HG03469 (cell line): ENCODE results near the gene EMILIN3.
A peak's percentile ranks its signal among the peaks of the same experiment; 100 is the strongest.

Experiments used
- ATAC-seq: cut with Tn5 transposase; IDR thresholded peaks from one replicate; pipeline ENCODE4 v1.9.1; 2021; ENCODE audit warnings: mild to moderate bottlenecking, moderate library complexity, moderate number of reproducible peaks; ENCODE audit not compliant: unreplicated experiment

Gene EMILIN3, protein sequence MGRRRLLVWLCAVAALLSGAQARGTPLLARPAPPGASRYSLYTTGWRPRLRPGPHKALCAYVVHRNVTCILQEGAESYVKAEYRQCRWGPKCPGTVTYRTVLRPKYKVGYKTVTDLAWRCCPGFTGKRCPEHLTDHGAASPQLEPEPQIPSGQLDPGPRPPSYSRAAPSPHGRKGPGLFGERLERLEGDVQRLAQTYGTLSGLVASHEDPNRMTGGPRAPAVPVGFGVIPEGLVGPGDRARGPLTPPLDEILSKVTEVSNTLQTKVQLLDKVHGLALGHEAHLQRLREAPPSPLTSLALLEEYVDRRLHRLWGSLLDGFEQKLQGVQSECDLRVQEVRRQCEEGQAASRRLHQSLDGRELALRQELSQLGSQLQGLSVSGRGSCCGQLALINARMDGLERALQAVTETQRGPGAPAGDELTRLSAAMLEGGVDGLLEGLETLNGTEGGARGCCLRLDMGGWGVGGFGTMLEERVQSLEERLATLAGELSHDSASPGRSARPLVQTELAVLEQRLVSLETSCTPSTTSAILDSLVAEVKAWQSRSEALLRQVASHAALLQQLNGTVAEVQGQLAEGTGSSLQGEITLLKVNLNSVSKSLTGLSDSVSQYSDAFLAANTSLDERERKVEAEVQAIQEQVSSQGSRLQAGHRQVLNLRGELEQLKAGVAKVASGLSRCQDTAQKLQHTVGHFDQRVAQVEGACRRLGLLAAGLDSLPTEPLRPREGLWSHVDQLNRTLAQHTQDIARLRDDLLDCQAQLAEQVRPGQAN

DNA sequence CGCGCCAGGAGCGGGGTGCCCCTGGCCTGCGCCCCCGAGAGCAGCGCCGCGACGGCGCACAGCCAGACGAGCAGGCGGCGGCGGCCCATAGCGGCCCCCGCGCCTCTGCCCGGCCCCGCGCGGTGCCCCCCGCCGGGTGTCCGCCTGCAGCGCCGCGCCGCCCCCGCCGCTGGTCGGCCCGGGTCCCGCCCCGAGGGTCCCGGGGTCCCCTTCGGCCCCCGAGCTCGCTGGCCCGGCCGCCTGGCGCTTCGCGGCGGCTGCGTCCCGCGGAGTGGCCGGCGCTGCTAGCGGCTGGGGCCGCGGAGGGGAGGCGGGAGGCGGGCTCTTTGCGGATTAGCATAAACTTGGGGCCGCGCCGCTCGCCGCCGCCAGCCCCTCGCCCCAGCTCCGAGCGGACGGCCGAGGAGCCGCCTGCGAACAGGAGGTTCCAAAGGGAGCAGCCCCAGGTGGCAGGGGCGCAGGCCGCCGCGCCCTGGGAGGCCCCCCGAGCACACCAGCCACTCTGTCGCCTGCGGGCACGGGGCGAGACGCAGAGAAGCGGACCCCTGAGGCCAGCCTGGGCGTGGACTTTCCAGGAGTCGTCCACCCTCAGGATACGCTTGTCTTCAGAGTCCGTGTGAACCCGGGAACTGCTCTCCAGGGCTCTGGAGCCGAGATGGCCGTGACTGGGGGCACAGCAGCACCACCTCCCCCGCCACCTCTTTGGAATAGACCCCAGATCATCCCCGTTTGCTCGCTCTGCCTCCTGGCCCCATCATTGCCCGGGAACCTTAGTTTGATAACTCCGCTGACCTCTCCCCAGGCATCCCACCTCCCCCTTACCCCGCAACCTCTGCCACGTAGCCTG lies at the start of gene EMILIN3:
TSS of gene EMILIN3 (minus strand) at position 273 of the 847 bp plus-strand sequence. CDS start at position 89, 184 bp downstream.
- no peak for ATAC-seq

DNA sequence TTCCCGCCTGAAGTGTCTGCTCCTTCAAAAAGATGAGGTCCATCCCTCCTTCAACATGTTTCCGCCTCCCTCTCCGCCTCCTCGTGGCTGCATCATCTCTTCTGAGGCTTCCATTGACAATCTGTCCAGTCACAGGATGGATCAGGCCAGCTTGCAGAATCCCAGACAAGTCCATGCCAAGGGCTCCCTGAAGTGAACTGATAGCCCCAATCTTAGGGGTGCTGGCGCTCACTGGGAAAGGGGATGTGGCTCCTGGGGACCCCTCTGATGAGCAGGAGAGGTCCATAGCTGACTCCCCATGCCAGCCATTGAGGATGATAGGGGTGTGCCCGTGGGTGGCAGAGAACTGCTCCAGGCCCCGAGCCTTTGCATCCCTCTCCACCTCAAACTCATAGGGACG lies 48.6 kb upstream of the EMILIN3 start:
- ATAC-seq = no peak

DNA sequence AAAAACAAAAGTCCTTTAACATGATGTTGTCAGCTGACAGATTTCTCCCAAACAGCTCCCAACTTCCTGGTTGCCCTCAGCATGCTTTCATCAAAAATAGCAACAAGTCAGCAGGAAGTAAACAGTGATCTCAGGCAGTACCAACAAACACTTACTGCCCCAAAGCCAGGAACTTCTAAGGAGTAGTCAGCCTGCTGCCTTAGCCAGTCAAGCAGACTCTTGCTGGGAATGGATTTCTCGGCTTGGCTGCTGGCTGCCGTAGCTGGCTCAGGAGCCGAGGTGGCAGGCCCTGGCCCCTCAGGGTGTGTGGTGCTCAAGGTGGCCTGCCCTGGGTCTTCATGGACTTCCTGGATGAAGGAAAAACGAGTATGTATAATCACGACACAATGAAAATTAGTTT lies 46.6 kb upstream of the EMILIN3 start:
- ATAC-seq = no peak

DNA sequence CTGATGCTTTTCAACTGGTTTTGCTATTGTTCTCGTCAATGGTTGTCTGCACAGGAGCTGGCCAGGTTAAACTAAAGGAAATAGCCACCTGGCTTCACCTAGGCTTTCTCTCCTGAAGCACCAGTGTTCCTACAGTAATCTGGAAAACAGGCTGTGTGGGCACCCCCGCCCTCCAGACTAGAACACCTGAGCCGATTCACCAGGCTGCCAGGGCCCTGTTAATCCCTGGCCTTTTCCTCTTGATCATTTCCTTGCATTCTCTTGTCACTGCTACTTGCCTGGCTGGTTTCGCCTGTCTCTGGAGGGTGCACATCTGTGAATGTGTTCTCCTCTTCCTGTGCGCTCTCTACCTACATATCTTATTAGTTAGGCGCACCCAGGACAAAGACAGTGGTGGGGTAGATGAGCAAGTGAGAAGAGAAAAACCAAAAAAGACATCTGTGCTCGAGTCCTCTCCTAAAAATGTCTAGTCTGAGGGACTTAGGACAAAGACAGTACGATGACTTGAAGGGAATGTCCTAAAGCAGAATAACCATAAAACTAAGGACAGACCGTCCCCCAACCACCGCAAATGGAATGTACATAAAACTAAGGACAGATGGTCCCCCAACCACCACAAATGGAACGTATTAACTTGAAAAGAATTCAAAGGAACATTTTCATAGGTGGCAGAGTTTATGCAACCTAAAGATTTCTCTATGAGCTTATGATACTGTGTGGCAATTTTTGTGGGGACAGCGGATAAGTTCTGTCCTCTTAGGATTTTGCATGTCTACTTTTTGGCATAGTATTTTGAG lies 45.9 kb upstream of the EMILIN3 start:
- no peak for ATAC-seq

DNA sequence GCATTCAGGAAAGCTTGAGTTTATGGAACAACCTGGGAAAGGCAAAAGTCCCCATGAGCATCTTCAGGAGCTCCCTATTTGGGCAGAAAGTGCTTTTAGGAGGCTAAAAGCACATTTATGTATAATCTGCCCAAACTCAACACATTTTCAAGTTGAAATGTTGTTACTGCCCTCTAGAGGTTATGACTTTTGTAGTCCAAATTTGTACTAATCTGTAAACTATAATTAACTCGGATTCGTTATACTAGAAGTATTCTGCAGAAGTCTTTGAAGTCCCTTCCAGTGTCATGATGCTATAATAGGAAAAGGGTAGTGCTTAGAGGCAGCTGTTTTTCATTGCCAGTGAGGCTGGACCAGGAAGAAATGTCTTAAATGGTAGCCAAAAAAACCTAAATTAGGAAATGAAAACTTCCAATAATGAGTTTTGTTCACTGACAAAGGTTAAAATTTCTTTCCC lies 44.8 kb upstream of the EMILIN3 start:
- no peak for ATAC-seq

DNA sequence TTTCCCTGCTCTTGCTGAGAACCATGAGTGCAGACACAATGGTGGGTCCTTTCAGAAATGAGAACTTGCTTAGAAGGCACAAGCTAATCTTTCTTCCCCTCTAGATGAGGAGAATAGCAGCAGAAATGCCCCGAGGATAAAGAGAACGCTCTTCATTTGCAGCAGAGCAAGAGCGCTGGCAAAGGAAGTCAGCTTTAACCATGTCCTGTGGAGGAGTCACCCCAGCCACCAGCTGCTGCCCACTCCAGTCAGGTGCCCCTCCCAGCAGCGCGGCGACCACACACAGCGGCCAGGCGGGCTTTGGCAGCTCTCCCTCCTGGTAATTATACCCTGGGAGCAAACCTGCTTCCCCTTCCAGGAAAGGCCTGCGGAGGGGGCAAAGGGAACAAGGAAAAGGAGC lies 42.4 kb upstream of the EMILIN3 start:
- ATAC-seq = no peak

DNA sequence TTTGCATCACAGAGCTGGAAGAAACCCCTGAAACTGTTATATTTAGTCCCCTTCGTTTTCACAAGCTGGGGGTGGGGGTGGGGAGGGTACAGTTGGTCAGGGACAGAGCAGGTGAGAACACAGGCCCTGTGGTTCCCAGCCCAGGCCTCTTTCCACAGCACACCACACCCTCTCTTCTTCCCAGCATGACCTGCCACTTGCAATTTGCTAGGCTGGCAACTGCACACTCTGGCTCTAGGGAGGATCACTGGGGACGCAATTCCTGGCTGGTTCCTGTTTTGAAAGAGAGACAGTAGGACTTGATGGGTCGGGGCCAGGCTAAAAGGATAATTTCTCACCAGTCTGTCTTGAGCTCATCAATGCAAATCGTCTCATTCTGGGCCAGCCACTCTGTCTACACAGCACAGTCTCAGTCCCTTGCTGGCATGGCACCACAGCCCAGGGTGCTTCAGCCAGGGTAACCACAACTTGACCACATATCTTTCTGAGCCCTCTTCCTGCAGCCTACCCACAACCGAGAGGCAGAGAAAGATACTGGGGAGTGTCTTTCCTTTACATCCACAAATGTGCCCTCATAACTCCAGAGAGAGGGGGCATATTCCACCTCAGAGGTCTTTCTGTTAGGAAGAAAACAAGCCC lies 41.7 kb upstream of the EMILIN3 start:
- ATAC-seq = peak; percentile 56

DNA sequence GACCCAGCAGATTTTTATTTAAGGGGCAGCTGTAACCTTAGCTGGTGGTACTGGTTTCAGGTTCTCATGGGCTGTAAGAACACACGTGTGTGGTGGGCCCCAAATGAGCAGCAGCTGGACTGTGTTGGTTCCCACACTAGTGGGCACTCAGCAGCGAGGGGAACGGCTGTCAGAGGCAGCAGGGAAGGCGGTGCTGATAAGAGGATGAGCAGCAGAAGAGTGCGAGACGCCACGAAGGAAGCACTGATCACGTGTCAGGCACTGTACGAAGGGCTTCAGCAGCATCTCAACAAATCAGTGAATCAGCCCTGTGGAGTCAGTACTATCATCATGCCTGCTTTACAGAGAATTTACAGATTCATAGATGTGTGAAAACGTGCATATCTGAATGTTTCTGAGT lies 41.0 kb upstream of the EMILIN3 start:
- ATAC-seq = no peak

DNA sequence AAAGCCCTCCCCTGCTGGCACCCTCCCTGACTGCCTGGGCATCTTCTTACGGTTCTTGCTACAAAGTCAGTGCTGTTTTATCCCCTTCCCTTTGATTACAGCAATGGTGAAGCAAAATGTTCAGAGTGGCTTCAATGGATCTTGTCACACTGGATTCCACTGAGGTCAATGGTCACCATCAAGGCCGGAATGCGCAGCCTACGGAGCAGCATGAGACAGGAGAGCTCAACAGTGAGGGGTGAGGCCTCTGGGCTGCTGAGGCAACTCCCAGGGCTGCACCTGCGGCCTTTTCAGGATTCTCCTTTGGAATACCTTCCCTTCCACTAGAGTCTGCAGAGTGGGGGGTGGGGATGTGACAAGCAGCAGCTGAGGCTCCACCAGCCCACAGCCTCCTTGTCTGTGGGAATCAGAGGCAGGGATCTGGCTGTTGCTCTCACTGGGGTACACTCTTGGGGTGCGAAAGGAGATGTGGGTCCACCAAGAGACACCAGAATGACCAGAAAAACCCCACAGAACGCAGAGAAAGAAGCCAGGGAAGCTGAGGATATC lies 40.4 kb upstream of the EMILIN3 start:
- no peak for ATAC-seq

DNA sequence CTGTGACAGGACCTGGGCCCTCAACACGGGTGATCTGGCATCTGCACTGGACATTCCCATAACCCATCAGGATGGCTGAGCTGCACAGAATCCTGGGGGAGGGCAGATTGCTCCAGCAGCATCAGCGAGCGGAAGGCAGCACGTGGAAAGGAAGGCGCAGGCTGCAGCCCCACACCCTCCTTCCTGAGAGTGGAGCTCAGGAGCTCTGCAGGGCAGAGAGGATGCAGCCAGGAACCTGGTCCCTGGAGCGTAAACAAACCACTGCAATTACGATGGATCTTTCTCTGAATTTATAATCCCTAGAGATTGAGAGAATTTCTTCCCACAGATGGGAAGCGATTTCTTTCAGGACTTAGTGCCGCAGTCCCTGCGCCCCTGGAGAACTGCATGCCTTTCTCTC lies 39.7 kb upstream of the EMILIN3 start:
- no peak for ATAC-seq

DNA sequence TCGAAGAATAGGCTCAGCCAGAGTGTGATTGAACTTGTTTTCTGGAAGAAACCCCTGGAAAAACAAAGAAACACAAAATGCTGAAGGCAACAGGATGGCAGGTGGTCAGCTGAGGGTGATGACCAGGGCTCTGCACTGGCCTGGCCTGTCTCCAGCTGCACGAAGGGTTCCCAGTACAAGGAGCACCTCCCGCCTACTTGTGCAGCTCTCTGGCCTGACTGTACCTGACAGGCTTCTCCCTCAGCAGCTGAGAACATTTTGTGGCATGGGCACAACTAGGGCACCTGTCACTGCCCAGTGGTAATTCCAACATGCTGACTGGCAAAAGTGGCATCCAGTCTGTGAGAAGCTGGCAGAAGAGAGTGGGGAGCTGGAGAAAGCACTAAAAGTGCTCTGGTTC lies 38.8 kb upstream of the EMILIN3 start:
- no peak for ATAC-seq

DNA sequence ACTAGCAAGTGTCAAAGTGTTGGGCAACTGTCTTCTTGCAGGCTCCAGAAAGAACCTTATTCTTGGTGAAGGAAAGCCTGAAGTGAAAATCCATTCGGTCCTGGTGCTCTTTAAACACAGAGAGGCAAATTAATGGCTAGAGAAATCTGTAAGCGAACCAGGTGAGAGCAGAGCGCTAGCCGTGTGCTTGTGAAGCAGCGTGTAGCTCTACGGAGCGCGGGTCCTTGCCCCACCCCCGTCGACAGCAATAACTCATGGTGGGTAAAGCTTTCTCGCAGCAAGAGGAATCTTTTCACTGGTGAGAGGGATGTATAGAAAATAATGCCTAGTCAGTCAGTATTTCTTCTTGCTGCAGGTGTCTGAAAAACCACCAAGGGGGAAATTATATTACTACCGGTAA lies 37.0 kb upstream of the EMILIN3 start:
- ATAC-seq = no peak

DNA sequence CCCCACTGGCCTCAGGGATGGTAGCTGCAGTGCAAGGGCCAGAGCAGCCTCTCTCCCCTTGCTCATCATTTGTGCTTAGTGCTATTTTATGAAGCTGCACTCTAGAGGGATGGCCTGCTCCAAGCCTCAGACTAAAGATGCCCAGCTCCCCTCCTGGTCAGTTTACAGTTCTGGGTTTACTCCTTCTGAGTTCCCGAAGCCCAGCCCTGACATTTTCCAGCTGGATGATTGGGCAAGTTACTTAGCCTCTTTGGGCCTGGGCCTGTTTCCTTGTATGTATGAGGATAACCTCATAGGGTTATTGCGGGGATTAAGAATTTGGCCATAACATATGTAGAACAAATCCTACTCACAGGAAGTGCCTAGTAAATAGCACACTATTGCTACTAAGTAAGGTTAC lies 31.8 kb upstream of the EMILIN3 start:
- no peak for ATAC-seq

DNA sequence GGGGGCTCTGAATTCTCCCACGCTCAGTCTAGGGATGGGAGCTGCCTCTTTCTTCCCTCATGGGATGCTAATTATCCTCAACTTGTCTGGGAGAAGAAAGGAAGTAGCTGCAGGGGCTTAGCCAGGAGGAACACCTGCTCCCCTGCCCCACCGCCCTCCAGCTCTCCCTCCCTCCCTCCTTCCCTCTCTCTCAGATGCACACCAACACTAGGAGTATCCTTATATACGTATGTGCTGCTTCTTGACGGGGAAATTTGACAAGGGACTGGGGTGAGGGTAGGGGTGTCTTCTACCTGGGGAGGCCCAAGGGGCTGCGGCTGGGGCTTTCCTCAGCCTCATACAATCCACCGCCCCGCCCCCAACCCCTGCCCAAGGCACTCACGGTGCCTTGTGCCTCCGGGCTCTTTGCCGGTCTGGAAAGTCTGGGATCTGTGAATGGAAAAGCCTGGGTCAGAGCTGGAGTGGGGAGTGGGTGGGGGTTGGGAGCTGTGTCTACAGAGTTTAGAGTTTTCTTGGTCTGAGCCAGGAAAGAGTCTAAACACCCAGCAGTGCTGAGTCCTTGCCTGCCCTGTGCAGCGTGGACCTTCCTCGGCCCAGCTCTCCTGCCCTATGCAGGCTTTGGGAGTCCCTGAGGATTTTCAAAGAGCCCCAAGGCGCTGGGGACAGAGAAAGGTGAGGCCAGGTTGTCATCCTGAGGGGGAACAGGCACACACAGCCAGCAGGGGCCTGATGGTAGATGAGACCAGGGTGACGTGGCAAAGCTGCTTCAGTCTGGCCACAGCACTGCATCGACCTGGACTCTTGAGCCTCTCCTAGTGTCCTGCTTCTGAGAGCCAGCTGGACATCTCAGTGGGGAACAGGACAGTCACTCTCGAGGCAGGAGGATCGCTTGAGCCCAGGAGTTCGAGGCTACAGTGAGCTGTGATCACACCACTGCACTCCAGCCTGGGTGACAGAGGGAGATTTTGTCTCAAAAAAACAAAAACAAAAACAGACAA lies 29.3 kb upstream of the EMILIN3 start:
- no peak for ATAC-seq

DNA sequence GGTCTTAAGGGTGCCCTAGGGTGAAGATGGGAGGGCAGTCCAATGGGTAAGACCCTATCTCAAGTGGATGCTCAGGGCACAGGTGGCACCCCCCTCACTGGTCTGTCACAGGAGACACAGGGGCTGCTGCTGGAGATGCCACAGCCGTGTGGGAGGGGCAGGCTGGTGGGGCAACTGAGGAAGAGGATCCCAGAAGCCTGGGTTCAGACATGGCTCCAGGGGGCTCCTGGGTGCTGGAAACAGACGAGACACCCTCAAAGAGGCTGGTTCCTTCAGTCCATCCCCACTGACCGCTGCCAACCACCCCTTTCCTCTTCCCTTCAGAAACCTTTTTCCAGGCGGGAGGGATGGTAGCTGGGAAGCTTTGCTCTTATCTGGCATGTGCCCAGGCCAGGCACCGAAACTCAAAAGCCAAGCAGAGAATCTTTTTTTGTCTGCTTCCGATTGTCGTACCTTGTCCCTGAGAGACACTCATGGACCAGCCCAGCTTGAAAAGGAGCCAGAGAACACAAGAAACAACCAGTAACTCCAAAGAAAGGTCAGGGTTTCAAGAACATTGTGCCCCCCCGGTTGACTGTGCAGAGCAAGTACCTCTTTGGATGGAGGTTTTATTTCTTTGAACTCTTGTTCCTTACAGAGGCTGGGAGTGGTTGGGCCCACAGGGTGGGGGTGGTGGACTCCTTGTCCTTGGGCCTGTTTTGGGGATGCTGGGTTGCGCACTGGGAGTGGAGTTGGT lies 28.5 kb upstream of the EMILIN3 start:
- no peak for ATAC-seq

DNA sequence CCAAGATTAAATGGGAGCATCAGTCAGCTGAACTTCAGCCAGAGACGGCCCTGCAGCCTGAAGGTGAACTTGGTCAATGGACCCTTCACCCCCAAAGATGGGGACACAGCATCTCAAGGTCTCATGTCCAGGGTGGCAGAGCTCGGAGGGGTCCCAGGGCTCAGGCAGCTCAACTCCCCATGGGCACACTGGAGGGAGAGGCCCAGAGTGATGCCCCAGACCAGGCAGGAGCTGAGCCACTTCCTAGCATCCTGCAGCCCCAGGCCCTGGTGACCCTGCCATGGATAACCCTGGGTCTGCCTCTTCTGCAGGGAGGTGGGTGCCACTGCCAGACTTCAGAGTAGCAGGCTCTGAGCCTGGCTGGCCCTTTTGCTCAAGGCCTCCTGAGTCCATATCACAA lies 27.5 kb upstream of the EMILIN3 start:
- ATAC-seq = no peak

DNA sequence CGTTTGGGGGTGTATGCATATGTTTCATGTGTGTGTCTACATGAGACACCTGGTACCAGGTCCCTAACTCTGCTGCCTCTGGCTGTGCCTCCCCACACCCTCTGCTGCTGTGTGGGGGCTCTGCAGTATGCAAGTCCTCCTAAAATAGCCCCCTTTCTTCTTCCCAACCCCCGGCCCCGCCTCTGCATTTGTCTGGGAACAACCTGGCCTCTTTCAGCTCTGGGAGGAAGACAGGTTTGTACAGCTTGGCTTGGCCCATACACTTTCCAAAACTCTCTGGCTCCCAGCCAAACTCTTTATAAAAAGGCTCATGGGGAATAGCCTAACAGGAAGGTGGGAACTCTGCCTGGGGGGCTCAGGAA lies 27.1 kb upstream of the EMILIN3 start:
- ATAC-seq = no peak
